Neural progenitor cell (in vitro differentiated cells): ENCODE data around the gene CNN2. TPM values are rescaled to one million over a fixed set of nuclear protein-coding genes. Genes with fewer than 3 reads are reported as not detected.
A peak's percentile ranks its signal among the peaks of the same experiment; 100 is the strongest.

Experiments
- DNase-seq: peaks from one replicate; pipeline ENCODE4 v3.0.0-alpha.2; 2016; ENCODE audit warnings: low spot score
- H2AFZ ChIP-seq: fragments of 200-600 bp; sonication (generic); replicated peaks from 2 replicates; pipeline ENCODE4 v1.6.1; 2016; ENCODE audit warnings: antibody characterized with exemption
- H3F3A ChIP-seq: fragments of 200-600 bp; sonication (generic); 2 replicates; pipeline ENCODE4 v1.6.1; 2016; ENCODE audit warnings: antibody characterized with exemption, low read depth
- H3K27ac ChIP-seq: fragments of 200-600 bp; sonication (generic); 2 replicates; pipeline ENCODE4 v1.5.1; 2016; ENCODE audit warnings: mild to moderate bottlenecking
- H3K27me3 ChIP-seq: fragments of 200-600 bp; sonication (generic); 2 replicates; pipeline ENCODE4 v1.6.1; 2016; ENCODE audit warnings: mild to moderate bottlenecking, moderate library complexity
- H3K36me3 ChIP-seq: fragments of 200-600 bp; sonication (generic); 2 replicates; pipeline ENCODE4 v1.5.1; 2016
- H3K4me1 ChIP-seq: fragments of 200-600 bp; sonication (generic); 2 replicates; pipeline ENCODE4 v1.6.1; 2016; ENCODE audit warnings: mixed run types
- H3K4me2 ChIP-seq: fragments of 200-600 bp; sonication (generic); 2 replicates; pipeline ENCODE4 v1.6.1; 2016
- H3K4me3 ChIP-seq: fragments of 200-600 bp; sonication (generic); 2 replicates; pipeline ENCODE4 v1.5.1; 2016
- H3K79me2 ChIP-seq: fragments of 200-600 bp; sonication (generic); 2 replicates; pipeline ENCODE4 v1.6.1; 2016; ENCODE audit warnings: low read depth
- H3K9ac ChIP-seq: fragments of 200-600 bp; sonication (generic); 2 replicates; pipeline ENCODE4 v1.6.1; 2016
- H3K9me3 ChIP-seq: fragments of 200-600 bp; sonication (generic); 2 replicates; pipeline ENCODE4 v1.5.1; 2016; ENCODE audit warnings: low read depth
- H4K20me1 ChIP-seq: fragments of 200-600 bp; sonication (generic); 2 replicates; pipeline ENCODE4 v1.6.1; 2016; ENCODE audit warnings: low read depth
- H3K27ac Mint-ChIP-seq: 3 replicates; pipeline ENCODE4 v1.8.0; 2021; ENCODE audit warnings: mixed read lengths
- H3K27me3 Mint-ChIP-seq: 2 replicates; pipeline ENCODE4 v1.8.0; 2022; ENCODE audit warnings: low read depth, mild to moderate bottlenecking, inconsistent platforms, moderate library complexity, mixed read lengths; ENCODE audit not compliant: insufficient read depth
- H3K36me3 Mint-ChIP-seq: 3 replicates; pipeline ENCODE4 v1.8.0; 2021; ENCODE audit warnings: mixed read lengths
- H3K4me1 Mint-ChIP-seq: 3 replicates; pipeline ENCODE4 v1.8.0; 2021; ENCODE audit warnings: mixed read lengths
- H3K4me3 Mint-ChIP-seq: 3 replicates; pipeline ENCODE4 v1.8.0; 2021; ENCODE audit warnings: mild to moderate bottlenecking, moderate library complexity, mixed read lengths
- H3K9me3 Mint-ChIP-seq: 3 replicates; pipeline ENCODE4 v1.8.0; 2020; ENCODE audit warnings: mixed read lengths
- EZH2 ChIP-seq: fragments of 200-600 bp; sonication (generic); IDR thresholded peaks from 2 replicates; pipeline ENCODE4 v1.6.1; 2017; ENCODE audit warnings: antibody characterized with exemption, mild to moderate bottlenecking, moderate library complexity
- EZH2phosphoT487 ChIP-seq: fragments of 200-600 bp; sonication (generic); IDR thresholded peaks from 2 replicates; pipeline ENCODE4 v1.6.1; 2017; ENCODE audit warnings: antibody characterized with exemption
- total RNA-seq: library from RNA; depleted of rRNA; stranded (reverse); fragments of >200 nt; gene quantifications from 2 replicates; pipeline ENCODE4 v1.2.3, GENCODE V29; 2015; ENCODE audit warnings: low replicate concordance
- TF ChIP-seq, protein P1 (sequence below): fragments of 200-600 bp; sonication (generic); IDR thresholded peaks from 2 replicates; pipeline ENCODE4 v1.5.1; 2017; ENCODE audit warnings: antibody characterized with exemption, mild to moderate bottlenecking

CNN2 gene
- total RNA-seq, 1 donor from 2014 or later = 131 TPM

DNA sequence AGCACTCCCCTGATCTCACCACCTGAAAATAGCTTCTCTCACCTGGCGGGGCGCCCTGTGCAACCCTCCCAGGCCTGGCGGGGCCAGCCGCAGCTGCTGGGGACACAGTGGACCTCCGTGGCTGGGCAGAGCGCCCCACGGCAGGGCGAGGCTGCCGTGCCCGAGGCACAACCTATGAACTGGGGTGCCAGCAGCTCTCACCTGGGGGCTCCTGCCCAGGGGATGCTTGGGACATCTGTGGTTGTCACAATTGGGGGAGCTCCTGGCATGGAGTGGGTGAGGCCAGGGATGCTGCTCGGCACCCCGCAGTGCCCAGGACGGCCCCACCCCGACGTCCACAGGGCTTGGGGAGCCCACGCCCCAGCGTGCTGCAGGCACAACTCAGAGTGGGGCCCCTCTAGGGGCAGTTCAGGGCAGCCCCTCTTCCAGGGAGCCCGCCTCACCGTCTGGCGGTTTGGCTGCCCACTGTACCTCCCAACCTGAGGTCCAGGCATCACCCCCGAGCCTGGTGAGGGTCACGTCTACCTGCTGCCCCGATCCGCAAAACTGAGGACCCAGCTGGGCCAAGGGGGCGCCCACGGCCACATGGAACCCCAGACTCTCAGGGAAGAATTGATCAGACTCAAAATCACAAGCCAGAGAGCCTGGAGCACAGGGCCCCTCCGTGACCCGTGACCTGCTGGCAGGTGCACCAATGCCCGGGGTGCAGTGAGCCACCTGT lies 11.2 kb upstream of the CNN2 start:
- Mint-ChIP-seq H3K27me3 (no peaks in the 10 kb centered on the region), H3K4me1 (peaks cover 33% of the 10 kb centered on the region), H3K36me3 (no peaks in the 10 kb centered on the region), H3K4me3 (no peak overlapping the region), H3K9me3 (no peaks in the 10 kb centered on the region), H3K27ac (no peak overlapping the region)
- Histone ChIP-seq H3K36me3 (no peaks in the 10 kb centered on the region), H3K27ac (no peak overlapping the region), H3K4me1 (peaks cover 21% of the 10 kb centered on the region), H3F3A (peaks cover 4% of the 10 kb centered on the region), H2AFZ (no peak overlapping the region), H4K20me1 (peaks cover 63% of the 10 kb centered on the region), H3K9ac (no peak overlapping the region), H3K27me3 (no peaks in the 10 kb centered on the region), H3K4me3 (no peak overlapping the region), H3K79me2 (peaks cover 61% of the 10 kb centered on the region), H3K4me2 (peak overlapping the region; percentile 55), H3K9me3 (no peaks in the 10 kb centered on the region)
- DNase-seq = no peak
- no peak for TF ChIP-seq EZH2
- TF ChIP-seq, protein P1, sequence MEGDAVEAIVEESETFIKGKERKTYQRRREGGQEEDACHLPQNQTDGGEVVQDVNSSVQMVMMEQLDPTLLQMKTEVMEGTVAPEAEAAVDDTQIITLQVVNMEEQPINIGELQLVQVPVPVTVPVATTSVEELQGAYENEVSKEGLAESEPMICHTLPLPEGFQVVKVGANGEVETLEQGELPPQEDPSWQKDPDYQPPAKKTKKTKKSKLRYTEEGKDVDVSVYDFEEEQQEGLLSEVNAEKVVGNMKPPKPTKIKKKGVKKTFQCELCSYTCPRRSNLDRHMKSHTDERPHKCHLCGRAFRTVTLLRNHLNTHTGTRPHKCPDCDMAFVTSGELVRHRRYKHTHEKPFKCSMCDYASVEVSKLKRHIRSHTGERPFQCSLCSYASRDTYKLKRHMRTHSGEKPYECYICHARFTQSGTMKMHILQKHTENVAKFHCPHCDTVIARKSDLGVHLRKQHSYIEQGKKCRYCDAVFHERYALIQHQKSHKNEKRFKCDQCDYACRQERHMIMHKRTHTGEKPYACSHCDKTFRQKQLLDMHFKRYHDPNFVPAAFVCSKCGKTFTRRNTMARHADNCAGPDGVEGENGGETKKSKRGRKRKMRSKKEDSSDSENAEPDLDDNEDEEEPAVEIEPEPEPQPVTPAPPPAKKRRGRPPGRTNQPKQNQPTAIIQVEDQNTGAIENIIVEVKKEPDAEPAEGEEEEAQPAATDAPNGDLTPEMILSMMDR = no peak
- TF ChIP-seq EZH2phosphoT487 = no peak

DNA sequence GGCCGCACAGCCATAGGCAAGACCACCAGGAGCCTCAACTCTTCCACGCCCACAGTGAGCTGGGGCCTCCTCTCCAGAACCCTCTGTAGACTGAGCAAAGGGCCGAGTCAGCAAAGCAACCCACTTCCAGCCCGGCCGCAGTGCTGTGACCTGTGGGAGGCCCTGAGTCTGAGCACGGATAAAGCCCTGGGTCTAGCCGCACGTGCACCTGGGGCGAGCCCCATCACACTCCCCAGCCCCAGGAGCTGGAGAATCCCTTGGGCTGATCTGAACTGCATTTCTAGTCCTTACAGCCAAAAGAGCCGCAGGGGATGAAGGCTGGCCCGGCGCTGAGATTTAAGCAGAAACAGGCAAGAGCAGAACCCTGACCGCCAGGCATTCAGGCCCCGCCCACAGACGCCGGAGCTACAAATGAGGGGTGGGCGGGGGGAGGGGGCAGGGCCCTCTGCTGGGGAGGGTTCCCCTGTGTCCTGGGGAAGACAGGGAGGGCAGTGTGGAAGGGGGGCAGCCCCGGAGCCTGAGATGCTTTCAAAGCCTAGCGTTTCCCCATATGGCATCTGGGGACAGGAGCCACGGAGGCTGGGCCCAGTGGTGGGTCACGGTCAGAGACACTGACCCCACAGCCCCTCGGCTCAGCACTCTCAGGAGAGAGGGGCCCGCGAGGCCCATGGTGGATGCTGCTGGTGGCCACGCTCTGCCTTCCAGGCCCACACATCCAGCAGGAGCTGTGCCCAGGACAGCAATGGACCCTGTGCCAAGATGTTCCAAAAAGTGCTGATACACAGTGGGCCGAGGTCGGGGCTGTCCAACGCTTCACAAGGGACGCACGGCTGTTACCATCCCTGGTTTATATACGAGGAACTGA lies 10.4 kb upstream of the CNN2 start:
- Histone ChIP-seq H3K9ac (peak overlapping the region; percentile 19), H3K36me3 (no peaks in the 10 kb centered on the region)
- TF ChIP-seq, protein P1 = no peak
- no peak for TF ChIP-seq EZH2phosphoT487
- TF ChIP-seq EZH2 = no peak

DNA sequence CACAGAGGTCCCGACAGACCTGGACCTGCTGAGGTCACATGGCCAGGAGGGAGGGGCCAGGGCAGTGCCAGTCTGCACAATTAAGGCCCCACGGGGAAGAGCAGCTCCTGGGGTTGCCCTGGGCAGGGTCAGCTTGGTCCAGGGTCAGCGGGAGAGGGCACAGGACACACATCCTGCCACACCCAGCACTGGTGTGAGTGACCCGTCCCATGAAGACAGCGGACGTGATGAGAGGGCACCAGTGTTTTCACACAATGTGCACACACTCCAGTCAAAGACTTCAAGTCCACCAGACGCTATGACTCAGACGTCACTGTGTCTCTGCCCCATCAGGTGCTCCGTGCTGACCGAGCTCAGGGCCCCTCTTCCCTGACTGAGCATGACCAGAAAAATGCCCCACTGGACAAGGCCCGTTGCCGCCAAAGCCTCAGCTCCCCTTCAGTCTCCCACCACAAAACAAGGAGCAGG lies 9.7 kb upstream of the CNN2 start:
- peak overlapping the region; percentile 55 for H3K4me2 ChIP-seq
- peaks cover 39% of the 10 kb centered on the region for H3K4me1 Mint-ChIP-seq
- H3K9me3 ChIP-seq = no peaks in the 10 kb centered on the region
- no peak overlapping the region for H3K4me3 ChIP-seq
- H3K27me3 Mint-ChIP-seq = peaks cover 6% of the 10 kb centered on the region
- DNase-seq = no peak
- peaks cover 8% of the 10 kb centered on the region for H3F3A ChIP-seq
- H3K27ac Mint-ChIP-seq = peak overlapping the region; percentile 53
- H3K36me3 ChIP-seq = no peaks in the 10 kb centered on the region
- peaks cover 67% of the 10 kb centered on the region for H3K79me2 ChIP-seq
- peak overlapping the region; percentile 27 for H3K4me3 Mint-ChIP-seq
- TF ChIP-seq EZH2phosphoT487 (no peak), EZH2 (no peak)
- TF ChIP-seq, protein P1 = no peak
- H4K20me1 ChIP-seq = peaks cover 67% of the 10 kb centered on the region
- no peaks in the 10 kb centered on the region for H3K9me3 Mint-ChIP-seq
- no peaks in the 10 kb centered on the region for H3K36me3 Mint-ChIP-seq
- peak overlapping the region; percentile 19 for H3K9ac ChIP-seq
- peaks cover 21% of the 10 kb centered on the region for H3K4me1 ChIP-seq
- no peak overlapping the region for H3K27ac ChIP-seq
- no peaks in the 10 kb centered on the region for H3K27me3 ChIP-seq
- H2AFZ ChIP-seq = no peak overlapping the region

More for the DNA sequence above, 10.4 kb upstream of the CNN2 start:
- Histone ChIP-seq H3F3A (peaks cover 4% of the 10 kb centered on the region), H3K27me3 (no peaks in the 10 kb centered on the region), H3K4me2 (peak overlapping the region; percentile 55), H2AFZ (no peak overlapping the region), H3K4me1 (peaks cover 21% of the 10 kb centered on the region), H3K9me3 (no peaks in the 10 kb centered on the region), H3K79me2 (peaks cover 67% of the 10 kb centered on the region), H4K20me1 (peaks cover 67% of the 10 kb centered on the region), H3K4me3 (no peak overlapping the region), H3K27ac (no peak overlapping the region)
- peak overlapping the region; percentile 46 for H3K4me3 Mint-ChIP-seq
- H3K4me1 Mint-ChIP-seq = peaks cover 33% of the 10 kb centered on the region
- H3K9me3 Mint-ChIP-seq = no peaks in the 10 kb centered on the region
- H3K27me3 Mint-ChIP-seq = no peaks in the 10 kb centered on the region
- DNase-seq = peak; percentile 42
- H3K36me3 Mint-ChIP-seq = no peaks in the 10 kb centered on the region
- no peak overlapping the region for H3K27ac Mint-ChIP-seq
